PC-9 (cell line): ENCODE data around the gene TEDC1. TPM values are rescaled to one million over a fixed set of nuclear protein-coding genes. Genes with fewer than 3 reads are reported as not detected.

Experiments
- BruUV-seq: library from RNA; stranded (reverse); fragments of 400-500 nt; replicated peaks from 2 replicates; lab custom pipeline; 2021; lab: Mats Ljungman, UMichigan
- CTCF ChIA-PET: fragments of 300-600 bp; sonication (Branson Sonifier 250); formaldehyde crosslinking; loops from one replicate; lab custom pipeline; 2022; ENCODE audit warnings: antibody characterized with exemption; lab: Charles Lee
- POLR2A ChIA-PET: fragments of 300-600 bp; sonication (Branson Sonifier 250); formaldehyde crosslinking; loops from one replicate; lab custom pipeline; 2022; ENCODE audit warnings: antibody characterized with exemption; ENCODE audit not compliant: unreplicated experiment; lab: Charles Lee
- DNase-seq, 2 experiments: peaks; one replicate each; pipeline versions ENCODE4 v3.0.0 to v3.0.0-alpha.2; 2015 to 2022; ENCODE audit warnings: mixed read lengths in 1 of 2
- H2AFZ ChIP-seq: fragments of 200-600 bp; sonication (generic); 2 replicates; pipeline ENCODE4 v1.8.1; 2017; ENCODE audit warnings: antibody characterized with exemption
- H3F3A ChIP-seq: fragments of 200-600 bp; sonication (generic); 2 replicates; pipeline ENCODE4 v1.8.1; 2017; ENCODE audit warnings: antibody characterized with exemption, mild to moderate bottlenecking, low read depth; ENCODE audit not compliant: insufficient read depth
- H3K27ac ChIP-seq: fragments of 200-600 bp; sonication (generic); 2 replicates; pipeline ENCODE4 v1.6.1; 2016; ENCODE audit warnings: mixed run types
- H3K27me3 ChIP-seq: fragments of 200-600 bp; sonication (generic); 2 replicates; pipeline ENCODE4 v1.6.1; 2016; ENCODE audit warnings: low read depth, mixed run types; ENCODE audit not compliant: insufficient read depth
- H3K36me3 ChIP-seq: fragments of 200-600 bp; sonication (generic); 2 replicates; pipeline ENCODE4 v1.6.1; 2016; ENCODE audit warnings: low read depth, mixed run types
- H3K4me1 ChIP-seq: fragments of 200-600 bp; sonication (generic); replicated peaks from 2 replicates; pipeline ENCODE4 v1.6.1; 2016; ENCODE audit warnings: mixed run types; ENCODE audit not compliant: insufficient read depth
- H3K4me2 ChIP-seq: fragments of 200-600 bp; sonication (generic); 2 replicates; pipeline ENCODE4 v1.6.1; 2017; ENCODE audit warnings: mixed run types
- H3K4me3 ChIP-seq: fragments of 200-600 bp; sonication (generic); 2 replicates; pipeline ENCODE4 v1.6.1; 2016; ENCODE audit warnings: mixed run types
- H3K79me2 ChIP-seq: fragments of 200-600 bp; sonication (generic); 2 replicates; pipeline ENCODE4 v1.6.1; 2017; ENCODE audit warnings: low read depth, mixed run types
- H3K9me2 ChIP-seq: fragments of 200-600 bp; sonication (generic); 2 replicates; pipeline ENCODE4 v1.8.1; 2017; ENCODE audit warnings: mild to moderate bottlenecking; ENCODE audit not compliant: insufficient read depth
- H3K9me3 ChIP-seq: fragments of 200-600 bp; sonication (generic); 2 replicates; pipeline ENCODE4 v1.8.1; 2016; ENCODE audit warnings: low read depth; ENCODE audit not compliant: insufficient read depth
- H4K20me1 ChIP-seq: fragments of 200-600 bp; sonication (generic); 2 replicates; pipeline ENCODE4 v1.8.1; 2017; ENCODE audit not compliant: insufficient read depth
- CTCF ChIP-seq: fragments of 200-600 bp; sonication (generic); conservative IDR thresholded peaks from 2 replicates; pipeline ENCODE4 v1.6.1; 2017; ENCODE audit warnings: mixed run types, antibody characterized with exemption, mild to moderate bottlenecking, moderate library complexity
- EZH2 ChIP-seq: fragments of 200-600 bp; sonication (generic); IDR thresholded peaks from 2 replicates; pipeline ENCODE4 v1.8.0; 2017; ENCODE audit warnings: antibody characterized with exemption, low read depth
- intact Hi-C: fragments of 100-400 bp; cut with micrococcal nuclease; formaldehyde crosslinking; loops from one replicate; pipeline ENCODE4 v1.10.0; 2022; ENCODE audit not compliant: unreplicated experiment
- total RNA-seq: library from RNA; stranded (reverse); gene quantifications from 2 replicates; pipeline ENCODE4 v1.2.3, GENCODE V29; 2021

The TEDC1 gene
- total RNA-seq, 1 experiment from 2014 or later, result 21.2 TPM

- Histone ChIP-seq H3K9me3 (no peaks in the 10 kb centered on the region), H3K79me2 (no peaks in the 10 kb centered on the region), H3K4me3 (no peak overlapping the region), H3K27ac (no peak overlapping the region), H4K20me1 (peaks cover 4% of the 10 kb centered on the region), H2AFZ (no peak overlapping the region), H3K36me3 (no peaks in the 10 kb centered on the region), H3K27me3 (no peaks in the 10 kb centered on the region), H3K4me2 (no peak overlapping the region), H3F3A (no peaks in the 10 kb centered on the region), H3K9me2 (no peaks in the 10 kb centered on the region), H3K4me1 (no peaks in the 10 kb centered on the region)
- CTCF ChIA-PET, result no interaction called here
- intact Hi-C loops, result no loop called here
- DNase-seq, result no peak
- no TSS peak for BruUV-seq
- POLR2A ChIA-PET, result no interaction called here
- TF ChIP-seq CTCF (no peak), EZH2 (no peak)
These were observed 35.0 kb upstream of the TEDC1 start for GRCh38 chr14:105455766-105456660.

GRCh38 chr14:105456736-105457617 is 34.1 kb upstream of the TEDC1 start:
- Histone ChIP-seq H3K9me2 (no peaks in the 10 kb centered on the region), H3K4me3 (no peak overlapping the region), H3K36me3 (no peaks in the 10 kb centered on the region), H4K20me1 (peaks cover 4% of the 10 kb centered on the region), H3K4me2 (no peak overlapping the region), H2AFZ (no peak overlapping the region), H3K9me3 (no peaks in the 10 kb centered on the region), H3K79me2 (no peaks in the 10 kb centered on the region), H3K27me3 (no peaks in the 10 kb centered on the region), H3K27ac (no peak overlapping the region), H3K4me1 (no peaks in the 10 kb centered on the region), H3F3A (no peaks in the 10 kb centered on the region)
- TF ChIP-seq CTCF (no peak), EZH2 (no peak)
- intact Hi-C loops, result no loop called here
- BruUV-seq, result no TSS peak
- DNase-seq, result no peak
- ChIA-PET CTCF (no interaction called here), POLR2A (interaction anchor here (0.6 kb wide), 1 partner anchor 24 kb away, joined by 4 read pairs; no protein-coding TSS in a partner anchor)

- Histone ChIP-seq H3K27me3 (no peaks in the 10 kb centered on the region), H3K9me3 (no peaks in the 10 kb centered on the region), H3K79me2 (no peaks in the 10 kb centered on the region), H3F3A (no peaks in the 10 kb centered on the region), H3K36me3 (no peaks in the 10 kb centered on the region), H3K4me3 (no peak overlapping the region), H3K9me2 (no peaks in the 10 kb centered on the region), H3K27ac (no peak overlapping the region), H2AFZ (no peak overlapping the region), H3K4me1 (no peaks in the 10 kb centered on the region), H4K20me1 (peaks cover 4% of the 10 kb centered on the region), H3K4me2 (no peak overlapping the region)
- ChIA-PET CTCF (no interaction called here), POLR2A (no interaction called here)
- TF ChIP-seq EZH2 (no peak), CTCF (no peak)
- intact Hi-C loops, result no loop called here
- BruUV-seq, result no TSS peak
- no peak for DNase-seq
These were observed 33.0 kb upstream of the TEDC1 start for GRCh38 chr14:105458010-105458409.
